ENCODE measurements around the gene HIVEP3.

DNA sequence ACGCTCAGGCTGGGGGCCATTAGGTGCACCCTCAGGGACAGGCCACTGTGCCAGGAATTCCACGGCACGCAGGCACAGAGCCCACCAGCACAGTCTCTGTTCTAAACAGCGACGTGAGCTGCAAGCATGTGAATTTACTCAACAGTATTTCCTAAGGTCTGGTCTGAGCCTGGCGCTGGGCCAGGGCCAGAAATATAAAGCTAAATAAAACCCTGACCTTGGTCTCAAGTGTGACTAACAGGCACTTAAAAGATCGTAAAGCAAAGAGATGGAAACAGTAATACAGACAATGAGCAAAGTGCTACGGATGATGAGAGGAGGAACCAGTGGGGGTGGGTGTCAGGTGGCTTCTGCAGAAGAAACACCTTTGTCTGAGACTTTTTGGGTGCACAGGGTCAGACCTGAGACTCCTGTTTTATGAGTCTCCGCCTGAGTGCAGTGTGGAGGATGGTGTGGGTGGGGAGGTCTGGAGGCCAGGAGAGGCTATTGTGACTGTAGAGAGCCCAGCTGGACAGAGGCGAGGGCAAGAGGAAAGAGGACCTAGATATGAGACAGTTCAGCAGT lies 380.9 kb downstream of the HIVEP3 start:
- TF ChIP-seq, protein P1, sequence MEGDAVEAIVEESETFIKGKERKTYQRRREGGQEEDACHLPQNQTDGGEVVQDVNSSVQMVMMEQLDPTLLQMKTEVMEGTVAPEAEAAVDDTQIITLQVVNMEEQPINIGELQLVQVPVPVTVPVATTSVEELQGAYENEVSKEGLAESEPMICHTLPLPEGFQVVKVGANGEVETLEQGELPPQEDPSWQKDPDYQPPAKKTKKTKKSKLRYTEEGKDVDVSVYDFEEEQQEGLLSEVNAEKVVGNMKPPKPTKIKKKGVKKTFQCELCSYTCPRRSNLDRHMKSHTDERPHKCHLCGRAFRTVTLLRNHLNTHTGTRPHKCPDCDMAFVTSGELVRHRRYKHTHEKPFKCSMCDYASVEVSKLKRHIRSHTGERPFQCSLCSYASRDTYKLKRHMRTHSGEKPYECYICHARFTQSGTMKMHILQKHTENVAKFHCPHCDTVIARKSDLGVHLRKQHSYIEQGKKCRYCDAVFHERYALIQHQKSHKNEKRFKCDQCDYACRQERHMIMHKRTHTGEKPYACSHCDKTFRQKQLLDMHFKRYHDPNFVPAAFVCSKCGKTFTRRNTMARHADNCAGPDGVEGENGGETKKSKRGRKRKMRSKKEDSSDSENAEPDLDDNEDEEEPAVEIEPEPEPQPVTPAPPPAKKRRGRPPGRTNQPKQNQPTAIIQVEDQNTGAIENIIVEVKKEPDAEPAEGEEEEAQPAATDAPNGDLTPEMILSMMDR (IDR thresholded peaks at IDR 0.05; ENCODE audit: low read length), result no peak
- no peak for TF ChIP-seq EZH2 (IDR thresholded peaks at IDR 0.05; ENCODE audit: borderline replicate concordance, low read length)

Data from OCI-LY1 (cell line).